GM10248 (cell line): Measurements from ENCODE around the gene ATM.
"Not testable (repeated sequence)": the region's sequence is repeated elsewhere in the genome, so short reads cannot be mapped to it uniquely, and the experiment has no call there.

Source experiments
- CTCF ChIA-PET: fragments of 300-600 bp; sonication (Branson Sonifier 250); formaldehyde crosslinking; extraction: SDS; loops from one replicate; lab custom pipeline; 2021; ENCODE audit warnings: antibody characterized with exemption; lab: Yijun Ruan, JAX
- POLR2A ChIA-PET: fragments of 350-650 bp; sonication (Branson Sonifier 250); formaldehyde crosslinking; extraction: SDS; loops from one replicate; lab custom pipeline; 2020; ENCODE audit warnings: antibody characterized with exemption; lab: Yijun Ruan, JAX
- DNase-seq: peaks from one replicate; pipeline ENCODE4 v3.0.0; 2012; ENCODE audit errors: extremely low spot score
- TF ChIP-seq, protein P1 (sequence below): IDR thresholded peaks from 2 replicates; pipeline ENCODE4 v1.5.1; 2012; ENCODE audit warnings: mild to moderate bottlenecking, low read depth; ENCODE audit errors: extremely low read depth, missing control alignments, control extremely low read depth

Gene ATM

DNA sequence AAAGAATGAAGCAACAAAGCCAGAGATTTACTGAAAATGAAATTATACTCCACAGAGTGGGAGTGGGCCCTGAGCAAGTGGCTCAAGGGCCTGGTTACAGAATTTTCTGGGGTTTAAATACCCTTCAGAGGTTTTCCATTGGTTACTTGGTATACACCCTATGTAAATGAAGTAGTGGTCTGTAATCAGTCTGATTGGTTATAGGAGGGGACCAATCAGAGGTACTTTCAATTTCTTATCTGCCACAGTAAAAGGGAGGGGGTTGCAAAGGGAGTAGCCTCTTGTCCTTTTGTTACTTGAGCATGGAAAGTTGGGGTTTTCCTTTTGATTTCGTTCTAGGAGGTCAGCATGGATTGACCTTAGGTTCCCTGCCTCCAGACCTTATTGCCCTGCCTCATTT, 63.5 kb downstream of the ATM start:
- DNase-seq, result no peak
- ChIA-PET POLR2A (no interaction called here), CTCF (no interaction called here)
- TF ChIP-seq, protein P1, sequence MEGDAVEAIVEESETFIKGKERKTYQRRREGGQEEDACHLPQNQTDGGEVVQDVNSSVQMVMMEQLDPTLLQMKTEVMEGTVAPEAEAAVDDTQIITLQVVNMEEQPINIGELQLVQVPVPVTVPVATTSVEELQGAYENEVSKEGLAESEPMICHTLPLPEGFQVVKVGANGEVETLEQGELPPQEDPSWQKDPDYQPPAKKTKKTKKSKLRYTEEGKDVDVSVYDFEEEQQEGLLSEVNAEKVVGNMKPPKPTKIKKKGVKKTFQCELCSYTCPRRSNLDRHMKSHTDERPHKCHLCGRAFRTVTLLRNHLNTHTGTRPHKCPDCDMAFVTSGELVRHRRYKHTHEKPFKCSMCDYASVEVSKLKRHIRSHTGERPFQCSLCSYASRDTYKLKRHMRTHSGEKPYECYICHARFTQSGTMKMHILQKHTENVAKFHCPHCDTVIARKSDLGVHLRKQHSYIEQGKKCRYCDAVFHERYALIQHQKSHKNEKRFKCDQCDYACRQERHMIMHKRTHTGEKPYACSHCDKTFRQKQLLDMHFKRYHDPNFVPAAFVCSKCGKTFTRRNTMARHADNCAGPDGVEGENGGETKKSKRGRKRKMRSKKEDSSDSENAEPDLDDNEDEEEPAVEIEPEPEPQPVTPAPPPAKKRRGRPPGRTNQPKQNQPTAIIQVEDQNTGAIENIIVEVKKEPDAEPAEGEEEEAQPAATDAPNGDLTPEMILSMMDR, result no peak

DNA sequence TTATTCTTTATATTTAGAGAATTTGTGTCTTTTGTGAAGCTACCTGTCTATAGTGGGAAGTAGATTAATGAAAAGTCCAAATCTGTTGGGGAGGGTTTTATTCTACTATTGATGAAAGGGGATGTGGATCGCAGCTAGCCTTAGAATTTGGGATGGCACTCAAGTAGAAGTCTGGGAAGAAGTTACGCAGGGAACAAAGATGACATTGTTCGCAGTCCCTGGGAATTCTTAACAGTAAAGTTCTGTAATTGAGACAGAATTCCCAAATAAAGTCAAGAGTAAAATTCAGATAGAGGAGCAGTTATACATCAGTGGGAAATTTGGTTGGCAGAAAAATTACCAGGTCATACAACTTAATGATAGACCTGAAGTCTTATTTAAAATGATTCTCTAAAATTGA, 64.1 kb downstream of the ATM start:
- TF ChIP-seq, protein P1, result no peak
- no peak for DNase-seq
- CTCF ChIA-PET, result interaction anchor here (1.7 kb wide), 1 partner anchor 10 kb away, joined by 3 read pairs; no protein-coding TSS in a partner anchor
- POLR2A ChIA-PET, result no interaction called here

DNA sequence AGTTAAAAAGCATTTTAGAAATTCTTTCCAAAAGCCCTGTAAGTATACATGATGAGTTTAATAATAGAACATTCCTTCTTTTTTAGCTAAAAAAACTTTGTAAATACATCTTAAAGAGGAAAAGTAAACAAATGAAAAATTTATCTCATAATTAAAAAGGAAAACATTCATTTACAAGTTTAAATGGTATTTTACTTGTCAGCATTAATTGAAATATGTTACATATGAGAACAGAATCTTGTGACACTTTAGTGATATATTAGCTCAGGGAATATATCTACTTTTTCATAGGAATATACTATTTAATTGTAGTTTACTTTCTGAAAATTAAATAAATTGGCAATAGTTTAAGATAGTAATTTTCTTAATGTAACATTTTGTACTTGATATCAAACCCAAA, 66.2 kb downstream of the ATM start:
- DNase-seq, POLR2A ChIA-PET, CTCF ChIA-PET: not testable (repeated sequence)

DNA sequence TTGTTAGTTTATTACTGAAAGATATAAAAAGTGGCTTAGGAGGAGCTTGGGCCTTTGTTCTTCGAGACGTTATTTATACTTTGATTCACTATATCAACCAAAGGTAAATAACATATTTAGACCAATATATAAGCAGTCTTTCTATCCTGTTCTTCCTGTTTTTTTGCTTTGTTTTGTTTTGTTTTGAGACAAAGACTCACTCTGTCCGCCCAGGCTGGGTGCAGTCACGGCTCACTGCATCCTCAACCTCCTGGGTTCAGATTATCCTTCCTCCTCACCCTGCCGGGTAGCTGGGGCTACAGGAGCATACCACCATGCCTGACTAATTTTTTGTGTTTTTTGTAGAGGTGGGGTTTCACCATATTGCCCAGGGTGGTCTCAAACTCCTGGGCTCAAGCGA, 66.8 kb downstream of the ATM start:
- ChIA-PET CTCF (interaction anchor here (1.4 to 1.9 kb wide), 2 partner anchors 10 to 75 kb away, joined by 3 to 6 read pairs; no protein-coding TSS in a partner anchor), POLR2A (no interaction called here)
- TF ChIP-seq, protein P1, result no peak
- no peak for DNase-seq

DNA sequence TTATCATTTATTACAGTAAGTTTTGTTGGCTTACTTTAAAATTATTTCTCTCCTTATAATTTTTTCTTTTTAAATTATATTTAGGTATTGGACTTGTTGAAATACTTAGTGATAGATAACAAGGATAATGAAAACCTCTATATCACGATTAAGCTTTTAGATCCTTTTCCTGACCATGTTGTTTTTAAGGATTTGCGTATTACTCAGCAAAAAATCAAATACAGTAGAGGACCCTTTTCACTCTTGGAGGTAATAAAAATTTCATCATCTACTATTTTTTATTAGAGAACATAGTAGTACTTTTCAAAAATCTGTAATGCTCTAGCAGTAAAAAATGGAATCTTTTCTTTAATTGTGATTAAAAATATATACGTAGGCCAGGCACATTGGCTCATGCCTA, 70.4 kb downstream of the ATM start:
- ChIA-PET POLR2A (no interaction called here), CTCF (no interaction called here)
- DNase-seq, result no peak
- TF ChIP-seq, protein P1, result no peak

DNA sequence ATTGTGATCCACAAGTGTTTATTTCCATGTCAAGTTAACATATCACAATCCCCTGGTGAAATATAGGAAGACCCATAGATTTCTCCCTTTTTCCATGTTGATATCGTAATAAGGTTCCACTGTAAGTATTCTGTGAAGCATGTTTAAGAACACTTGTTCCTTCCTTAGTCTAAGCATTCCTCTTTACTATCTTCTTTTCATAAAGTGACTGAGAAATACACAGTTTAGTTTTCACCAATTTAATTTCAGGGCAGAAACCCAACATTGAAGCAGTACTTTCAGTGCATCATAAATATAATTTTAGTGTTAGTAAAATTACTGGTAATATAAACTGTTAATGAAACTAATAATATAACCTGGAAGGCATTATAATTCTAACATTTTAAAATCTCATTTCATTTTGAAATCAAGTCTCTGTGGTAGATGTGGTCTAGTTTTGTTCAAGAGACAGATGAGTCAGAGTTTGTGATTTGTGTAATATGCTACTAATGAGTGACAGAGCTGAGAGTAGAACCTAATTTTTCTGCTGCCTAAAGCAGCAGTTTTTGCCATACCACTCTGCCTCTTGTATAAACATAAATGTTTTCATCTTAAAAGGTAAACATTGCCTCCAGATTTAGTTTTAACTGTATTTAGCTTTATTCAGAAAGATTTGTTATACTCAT, 79.4 kb downstream of the ATM start:
- TF ChIP-seq, protein P1, result no peak
- POLR2A ChIA-PET, result no interaction called here
- DNase-seq, result peak; percentile 10
- CTCF ChIA-PET, result interaction anchor here (1.5 kb wide), 1 partner anchor 10 kb away, joined by 3 read pairs; no protein-coding TSS in a partner anchor

DNA sequence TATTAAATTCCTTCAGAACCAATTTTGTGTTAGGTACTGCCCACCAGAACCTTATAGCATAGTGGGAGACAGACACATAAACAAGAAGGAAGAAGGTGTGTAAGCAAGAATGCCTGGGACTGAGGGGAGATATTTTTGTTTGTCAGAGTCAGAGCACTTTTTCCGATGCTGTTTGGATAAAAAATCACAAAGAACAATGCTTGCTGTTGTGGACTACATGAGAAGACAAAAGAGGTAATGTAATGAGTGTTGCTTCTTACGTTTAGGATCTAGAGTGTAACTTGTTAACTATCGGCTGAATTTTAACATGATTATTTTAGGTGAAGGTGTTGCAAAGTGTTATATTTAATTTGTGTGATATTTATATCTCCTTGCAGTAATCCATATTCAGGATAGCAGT, 84.9 kb downstream of the ATM start:
- DNase-seq, result no peak
- ChIA-PET CTCF (no interaction called here), POLR2A (no interaction called here)
- TF ChIP-seq, protein P1, result no peak
